PC-9 (cell line): ENCODE measurements around the gene GPR108.

Experiments used
- CTCF ChIP-seq: fragments of 200-600 bp; sonication (generic); conservative IDR thresholded peaks from 2 replicates; pipeline ENCODE4 v1.6.1; 2017; ENCODE audit warnings: mixed run types, antibody characterized with exemption, mild to moderate bottlenecking, moderate library complexity
- EZH2 ChIP-seq: fragments of 200-600 bp; sonication (generic); IDR thresholded peaks from 2 replicates; pipeline ENCODE4 v1.8.0; 2017; ENCODE audit warnings: antibody characterized with exemption, low read depth

GRCh38 chr19:6721773-6722172 is 15.6 kb downstream of the GPR108 start:
- TF ChIP-seq EZH2 (no peak), CTCF (no peak)
